Fibroblast of lung (primary cell): Measurements from ENCODE around the gene NFATC2. TPM values are rescaled to one million over a fixed set of nuclear protein-coding genes. Genes with fewer than 3 reads are reported as not detected.
A peak's percentile ranks its signal among the peaks of the same experiment; 100 is the strongest.

Experiments used
- DNase-seq, 2 donors: peaks; one replicate each; pipeline versions ENCODE4 v3.0.0 to v3.0.0-alpha.2; 2010; ENCODE audit warnings: low read depth in 2 of 2
- H2AFZ ChIP-seq: 2 replicates; pipeline ENCODE4 v1.5.1; 2012; ENCODE audit warnings: low read length, control low read depth, inconsistent platforms
- H3K27ac ChIP-seq: 2 replicates; pipeline ENCODE4 v1.5.1; 2011; ENCODE audit warnings: low read length, control low read depth; ENCODE audit not compliant: insufficient read depth
- H3K27me3 ChIP-seq: 2 replicates; pipeline ENCODE4 v1.5.1; 2011; ENCODE audit warnings: mild to moderate bottlenecking, low read length; ENCODE audit not compliant: control insufficient read depth, insufficient read depth
- H3K36me3 ChIP-seq: 2 replicates; pipeline ENCODE4 v1.5.1; 2011; ENCODE audit warnings: low read length; ENCODE audit not compliant: control insufficient read depth, insufficient read depth
- H3K4me1 ChIP-seq: 2 replicates; pipeline ENCODE4 v1.5.1; 2011; ENCODE audit warnings: low read length; ENCODE audit not compliant: control insufficient read depth, insufficient read depth; ENCODE audit errors: extremely low read depth
- H3K4me2 ChIP-seq: 2 replicates; pipeline ENCODE4 v1.5.1; 2011; ENCODE audit warnings: low read length, control low read depth; ENCODE audit not compliant: insufficient read depth; ENCODE audit errors: extremely low read depth
- H3K4me3 ChIP-seq, 4 experiments: fragments of 200-600 bp in 1 of 4; sonication (generic) in 1 of 4; replicated peaks in 1 of 4; 2 replicates each; pipeline ENCODE4 v1.5.1; 2011 to 2016; ENCODE audit warnings: low read length in 4 of 4, low read depth in 3 of 4, mild to moderate bottlenecking in 3 of 4, control low read depth in 2 of 4, inconsistent platforms in 1 of 4, mixed read lengths in 1 of 4; ENCODE audit not compliant: insufficient read depth in 1 of 4; ENCODE audit errors: control extremely low read depth in 1 of 4
- H3K79me2 ChIP-seq: 2 replicates; pipeline ENCODE4 v1.5.1; 2012; ENCODE audit warnings: mild to moderate bottlenecking, low read length, inconsistent platforms; ENCODE audit not compliant: control insufficient read depth, insufficient read depth
- H3K9ac ChIP-seq: 2 replicates; pipeline ENCODE4 v1.5.1; 2011; ENCODE audit warnings: mild to moderate bottlenecking, low read length, control low read depth; ENCODE audit not compliant: insufficient read depth
- H3K9me3 ChIP-seq: 2 replicates; pipeline ENCODE4 v1.5.1; 2012; ENCODE audit warnings: low read depth, low read length; ENCODE audit not compliant: control insufficient read depth, insufficient read depth
- H4K20me1 ChIP-seq: 2 replicates; pipeline ENCODE4 v1.5.1; 2011; ENCODE audit warnings: low read length; ENCODE audit not compliant: control insufficient read depth, insufficient read depth; ENCODE audit errors: extremely low read depth
- EZH2 ChIP-seq: IDR thresholded peaks from 2 replicates; pipeline ENCODE4 v1.5.1; 2012; ENCODE audit warnings: low read length, control low read depth, mild to moderate bottlenecking; ENCODE audit errors: missing control alignments
- polyA plus RNA-seq, 2 donors: library from polyadenylated mRNA; depleted of rRNA in 1 of 2; stranded (reverse) in 1 of 2; unstranded in 1 of 2; fragments of >200 nt; gene quantifications; 2 replicates each; pipeline ENCODE4 v1.2.1, GENCODE V29; 2011 to 2012; ENCODE audit warnings: missing spikeins in 1 of 2
- total RNA-seq: library from RNA; depleted of rRNA; stranded (reverse); fragments of >200 nt; gene quantifications from 2 replicates; pipeline ENCODE4 v1.2.1, GENCODE V29; 2014
- TF ChIP-seq, protein P1 (sequence below), 2 donors: IDR thresholded peaks in 1 of 2; conservative IDR thresholded peaks in 1 of 2; 1 replicate in 1 of 2; 2 replicates in 1 of 2; pipeline ENCODE4 v1.5.1; 2011 to 2012; ENCODE audit warnings: low read length in 2 of 2, control low read depth in 1 of 2, inconsistent platforms in 1 of 2, low read depth in 1 of 2, mild to moderate bottlenecking in 1 of 2

NFATC2 gene
- total and polyA plus RNA-seq, 2 donors (not counting 1 experiment from before 2014, with no cell fraction given): 0.50 to 1.2 TPM

DNA sequence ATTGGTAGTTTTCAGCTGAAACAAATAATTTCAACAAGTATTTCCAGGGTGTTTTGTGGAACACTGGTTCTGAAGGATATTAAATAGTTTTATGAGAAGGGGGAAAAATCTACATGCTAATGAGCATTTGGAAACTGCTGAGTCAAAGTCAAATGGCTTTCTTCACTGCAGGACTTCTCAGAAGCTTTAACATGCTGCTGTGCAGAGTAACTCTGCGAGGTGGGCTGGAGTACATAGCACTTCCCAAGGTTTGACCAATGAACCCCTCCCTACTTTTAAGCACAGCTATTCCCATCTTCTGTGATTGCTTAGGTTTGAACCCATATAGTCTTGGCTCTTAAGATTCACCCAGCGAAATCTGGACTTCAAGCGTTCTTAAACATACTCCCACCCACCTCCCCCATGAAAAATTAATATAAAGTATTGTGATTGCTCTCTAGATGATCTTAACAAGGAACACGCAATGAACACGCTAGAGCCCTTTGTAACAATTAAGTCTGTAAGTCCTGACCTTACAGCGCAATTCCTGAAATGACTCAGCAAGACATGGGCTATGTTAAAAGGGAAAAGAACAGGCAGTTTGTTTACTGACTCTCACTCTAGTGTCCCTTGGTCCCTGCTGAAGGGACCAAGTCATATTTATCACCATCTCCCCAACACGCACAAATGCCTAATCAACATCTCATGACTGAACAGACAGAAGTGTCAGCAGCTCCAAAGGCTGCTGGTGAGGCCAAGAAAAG is 105.2 kb downstream of the NFATC2 start:
- Histone ChIP-seq H3K4me1 (peaks cover 2% of the 10 kb centered on the region), H3K27me3 (no peaks in the 10 kb centered on the region), H3K79me2 (no peaks in the 10 kb centered on the region), H3K9ac (no peak overlapping the region), H2AFZ (no peak overlapping the region), H3K36me3 (no peaks in the 10 kb centered on the region), H4K20me1 (no peaks in the 10 kb centered on the region), H3K27ac (no peak overlapping the region), H3K9me3 (no peaks in the 10 kb centered on the region), H3K4me2 (no peak overlapping the region), H3K4me3 (no peak overlapping the region)
- DNase-seq: peak in 1 of 2 donors; percentile 33
- TF ChIP-seq EZH2: no peak
- TF ChIP-seq, protein P1, sequence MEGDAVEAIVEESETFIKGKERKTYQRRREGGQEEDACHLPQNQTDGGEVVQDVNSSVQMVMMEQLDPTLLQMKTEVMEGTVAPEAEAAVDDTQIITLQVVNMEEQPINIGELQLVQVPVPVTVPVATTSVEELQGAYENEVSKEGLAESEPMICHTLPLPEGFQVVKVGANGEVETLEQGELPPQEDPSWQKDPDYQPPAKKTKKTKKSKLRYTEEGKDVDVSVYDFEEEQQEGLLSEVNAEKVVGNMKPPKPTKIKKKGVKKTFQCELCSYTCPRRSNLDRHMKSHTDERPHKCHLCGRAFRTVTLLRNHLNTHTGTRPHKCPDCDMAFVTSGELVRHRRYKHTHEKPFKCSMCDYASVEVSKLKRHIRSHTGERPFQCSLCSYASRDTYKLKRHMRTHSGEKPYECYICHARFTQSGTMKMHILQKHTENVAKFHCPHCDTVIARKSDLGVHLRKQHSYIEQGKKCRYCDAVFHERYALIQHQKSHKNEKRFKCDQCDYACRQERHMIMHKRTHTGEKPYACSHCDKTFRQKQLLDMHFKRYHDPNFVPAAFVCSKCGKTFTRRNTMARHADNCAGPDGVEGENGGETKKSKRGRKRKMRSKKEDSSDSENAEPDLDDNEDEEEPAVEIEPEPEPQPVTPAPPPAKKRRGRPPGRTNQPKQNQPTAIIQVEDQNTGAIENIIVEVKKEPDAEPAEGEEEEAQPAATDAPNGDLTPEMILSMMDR (conservative IDR thresholded peaks at IDR 0.05 in 1 of 2, IDR thresholded peaks at IDR 0.05 in 1 of 2; ENCODE audit: low read depth in 1 of 2, low read length in 2 of 2): no peak

DNA sequence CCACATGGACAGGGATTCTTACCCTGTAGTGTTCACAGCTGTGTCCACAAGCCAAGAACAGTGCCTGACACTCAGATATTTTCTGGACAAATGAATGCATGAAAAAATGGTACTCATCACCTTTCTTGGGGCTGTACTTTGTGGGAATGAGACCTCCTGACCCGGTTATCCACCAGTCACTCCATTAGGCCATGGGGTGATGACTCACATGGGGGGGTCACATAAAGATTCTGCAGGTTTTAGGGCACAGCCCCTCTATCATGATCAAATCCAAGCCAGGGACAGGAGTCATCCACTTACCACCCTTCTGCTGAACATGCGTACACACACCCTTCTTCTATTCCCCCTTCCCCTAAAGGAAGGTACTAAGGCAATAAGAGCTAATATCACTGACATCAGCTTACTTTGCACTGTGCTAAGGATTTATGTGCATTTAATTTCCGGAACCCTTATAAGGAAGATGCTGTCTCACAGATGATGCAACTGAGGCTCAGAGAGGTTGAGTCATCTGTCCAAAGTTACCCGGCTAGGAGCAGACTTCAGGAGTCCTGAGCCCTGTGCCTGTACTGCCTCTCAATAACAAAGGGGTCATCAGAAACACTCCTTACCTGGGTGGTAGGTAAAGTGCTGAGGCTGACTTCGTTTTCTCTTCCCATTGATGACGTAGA is 107.8 kb downstream of the NFATC2 start:
- Histone ChIP-seq H3K4me3 (no peak overlapping the region), H3K27me3 (no peaks in the 10 kb centered on the region), H2AFZ (no peak overlapping the region), H3K79me2 (no peaks in the 10 kb centered on the region), H3K27ac (no peak overlapping the region), H3K9ac (no peak overlapping the region), H3K4me1 (peaks cover 2% of the 10 kb centered on the region), H4K20me1 (no peaks in the 10 kb centered on the region), H3K36me3 (no peaks in the 10 kb centered on the region), H3K4me2 (no peak overlapping the region), H3K9me3 (no peaks in the 10 kb centered on the region)
- no peak for TF ChIP-seq EZH2
- TF ChIP-seq, protein P1 (conservative IDR thresholded peaks at IDR 0.05 in 1 of 2, IDR thresholded peaks at IDR 0.05 in 1 of 2; ENCODE audit: low read depth in 1 of 2, low read length in 2 of 2): no peak
- peak; percentile 75 to 88 for DNase-seq

DNA sequence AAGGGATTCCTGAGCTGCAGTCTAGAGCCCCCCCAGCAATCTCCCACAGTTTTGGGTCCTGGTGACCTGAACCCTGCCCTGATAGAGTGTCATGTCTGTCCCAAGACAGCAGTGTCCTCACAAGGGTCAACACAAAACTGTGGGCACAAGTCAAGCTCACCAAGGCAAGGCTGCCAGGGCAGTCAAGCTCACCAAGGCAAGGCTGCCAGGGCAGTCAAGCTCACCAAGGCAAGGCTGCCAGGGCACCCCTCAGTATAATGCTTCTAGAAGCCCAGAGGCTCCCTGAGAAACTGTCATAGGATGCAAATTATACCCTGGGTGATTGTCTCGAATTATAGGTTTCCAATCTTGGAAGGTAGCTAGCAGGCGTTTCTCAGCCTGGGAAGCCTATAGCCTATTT is 108.5 kb downstream of the NFATC2 start:
- no peaks in the 10 kb centered on the region for H3K79me2 ChIP-seq
- no peak overlapping the region for H3K4me2 ChIP-seq
- no peaks in the 10 kb centered on the region for H3K27me3 ChIP-seq
- H3K9ac ChIP-seq: no peak overlapping the region
- H4K20me1 ChIP-seq: no peaks in the 10 kb centered on the region
- no peaks in the 10 kb centered on the region for H3K36me3 ChIP-seq
- peaks cover 2% of the 10 kb centered on the region for H3K4me1 ChIP-seq
- H2AFZ ChIP-seq: no peak overlapping the region
- no peak overlapping the region for H3K27ac ChIP-seq
- no peaks in the 10 kb centered on the region for H3K9me3 ChIP-seq
- no peak for DNase-seq
- H3K4me3 ChIP-seq: no peak overlapping the region
- TF ChIP-seq, protein P1 (conservative IDR thresholded peaks at IDR 0.05 in 1 of 2, IDR thresholded peaks at IDR 0.05 in 1 of 2; ENCODE audit: low read depth in 1 of 2, low read length in 2 of 2): no peak
- TF ChIP-seq EZH2: no peak
